GM19324 (cell line): Measurements from ENCODE around the gene CDX1.

Experiments used
- ATAC-seq: cut with Tn5 transposase; IDR thresholded peaks from one replicate; pipeline ENCODE4 v1.9.1; 2021; ENCODE audit warnings: mild to moderate bottlenecking, moderate library complexity; ENCODE audit not compliant: unreplicated experiment, low FRiP score

Gene CDX1

GRCh38 chr5:150197476-150197875 is 30.9 kb downstream of the CDX1 start:
- ATAC-seq = no peak

GRCh38 chr5:150202501-150202900 is 35.9 kb downstream of the CDX1 start:
- ATAC-seq = no peak

GRCh38 chr5:150203832-150204589 is 37.4 kb downstream of the CDX1 start:
- ATAC-seq = no peak

- no peak for ATAC-seq
These were observed 38.0 kb downstream of the CDX1 start for GRCh38 chr5:150204590-150204960.

- ATAC-seq = no peak
These were observed 39.7 kb downstream of the CDX1 start for GRCh38 chr5:150206098-150206778.

- ATAC-seq = no peak
These were observed 40.2 kb downstream of the CDX1 start for GRCh38 chr5:150206779-150207115.

GRCh38 chr5:150208187-150209098 is 41.9 kb downstream of the CDX1 start:
- no peak for ATAC-seq

GRCh38 chr5:150209099-150209635 is 42.6 kb downstream of the CDX1 start:
- ATAC-seq = no peak

- ATAC-seq = no peak
These were observed 44.1 kb downstream of the CDX1 start for GRCh38 chr5:150210644-150211043.

- no peak for ATAC-seq
These were observed 44.8 kb downstream of the CDX1 start for GRCh38 chr5:150211156-150212030.

GRCh38 chr5:150213530-150213929 is 47.0 kb downstream of the CDX1 start:
- ATAC-seq = no peak

- ATAC-seq = no peak
These were observed 47.7 kb downstream of the CDX1 start for GRCh38 chr5:150214289-150214688.

GRCh38 chr5:150215979-150216944 is 49.7 kb downstream of the CDX1 start:
- ATAC-seq = no peak

- no peak for ATAC-seq
These were observed 50.5 kb downstream of the CDX1 start for GRCh38 chr5:150217038-150217437.

GRCh38 chr5:150217873-150218692 is 51.5 kb downstream of the CDX1 start:
- peak; percentile 69 for ATAC-seq

GRCh38 chr5:150218693-150219035 is 52.1 kb downstream of the CDX1 start:
- ATAC-seq = no peak

- no peak for ATAC-seq
These were observed 52.6 kb downstream of the CDX1 start for GRCh38 chr5:150219142-150219541.

GRCh38 chr5:150219861-150220260 is 53.3 kb downstream of the CDX1 start:
- ATAC-seq = no peak
